Measurements from ENCODE around the gene DNAH9.

- TF ChIP-seq CTCF (IDR thresholded peaks at IDR 0.05; ENCODE audit: borderline replicate concordance, extremely low read depth, low read length, poor library complexity, severe bottlenecking) (no peak), EZH2 (IDR thresholded peaks at IDR 0.05; ENCODE audit: borderline replicate concordance, low read depth, low read length, severe bottlenecking) (no peak)
Observed at GRCh38 chr17:11921296-11921695, 323.0 kb downstream of the DNAH9 start.

All from DND-41 (cell line).